ENCODE data around the gene TMEM39A. TPM values are rescaled to one million over a fixed set of nuclear protein-coding genes. Genes with fewer than 3 reads are reported as not detected.
A peak's percentile ranks its signal among the peaks of the same experiment; 100 is the strongest.

TMEM39A gene
- 65.9 and 66.0 TPM in 2 replicates for total RNA-seq (ENCODE audit: low replicate concordance)
- long read RNA-seq, full-length matches to known transcripts = 147 of 245 reads
- long read RNA-seq, partial matches to known transcripts = 31 of 245 reads
- long read RNA-seq, other reads (novel, unspliced or antisense) = 67 of 245 reads

DNA sequence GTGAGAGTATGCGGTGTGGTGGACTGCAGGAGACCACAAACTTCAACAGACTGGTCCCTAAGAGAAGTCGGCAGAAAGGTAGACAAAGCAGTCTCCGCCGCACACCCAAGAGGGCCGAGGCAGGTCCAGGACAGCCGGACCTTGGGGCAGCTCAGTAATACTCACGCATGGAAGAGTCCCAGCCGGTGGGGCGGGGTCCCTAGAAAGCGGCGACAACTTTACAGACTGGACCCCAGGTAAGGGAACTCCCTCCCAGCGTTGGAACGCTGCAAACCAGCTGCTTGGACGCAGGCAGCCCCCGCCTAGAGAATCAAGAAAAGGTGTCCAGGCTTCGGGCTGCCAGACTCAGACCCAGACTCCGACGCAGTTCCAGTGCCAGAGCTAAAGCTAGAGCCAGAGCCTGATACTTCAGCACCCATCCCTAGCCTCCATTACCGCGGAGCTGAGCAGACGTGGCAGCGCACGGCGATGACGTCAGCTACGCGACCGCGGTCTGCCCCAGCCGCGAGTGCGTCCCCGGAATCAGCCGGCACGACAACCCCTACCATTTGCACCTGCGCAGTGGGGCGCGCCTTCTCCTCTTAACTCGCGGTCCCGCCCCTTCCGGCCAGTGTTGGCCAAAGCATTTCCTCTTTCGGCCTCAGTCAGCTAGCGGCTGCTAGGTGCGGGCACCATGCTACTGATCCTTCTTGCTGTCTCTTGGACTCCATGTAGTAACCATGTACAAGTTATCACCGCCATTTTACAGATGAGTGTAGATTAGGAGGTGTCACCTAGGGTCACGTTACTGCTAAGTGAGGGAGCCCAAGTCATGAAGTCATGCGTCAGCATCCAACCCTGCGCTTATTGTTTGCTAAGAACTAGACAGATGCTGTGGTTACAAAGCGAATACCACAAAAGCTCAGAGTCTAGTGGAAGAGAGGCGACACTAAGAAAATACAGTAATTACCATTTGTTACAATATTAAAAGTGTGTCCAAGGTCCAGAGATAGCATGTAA is at the start of gene TMEM39A:
Gene TMEM39A, minus strand, starts transcription at position 445 of the 999 bp plus-strand sequence. CDS start 1,541 bp downstream, outside the sequence.
- H3K27me3 Mint-ChIP-seq = no peaks in the 10 kb centered on the region
- peak; percentile 49 for TF ChIP-seq CTCF (conservative IDR thresholded peaks at IDR 0.05)
- H3K4me3 Mint-ChIP-seq = peak within 1 kb of the TSS; percentile 99
- H3K27ac Mint-ChIP-seq = peak within 1 kb of the TSS; percentile 97
- no peaks in the 10 kb centered on the region for H3K9me3 Mint-ChIP-seq
- peaks cover 10% of the 10 kb centered on the region for H3K36me3 Mint-ChIP-seq
- peak; percentile 99 for DNase-seq (ENCODE audit: extremely low spot score, unreplicated experiment)
- peaks cover 16% of the 10 kb centered on the region for H3K4me1 Mint-ChIP-seq (ENCODE audit: unreplicated experiment)

GRCh38 chr3:119510690-119511089 is 47.3 kb upstream of the TMEM39A start:
- H3K36me3 Mint-ChIP-seq = peaks cover 45% of the 10 kb centered on the region
- no peak overlapping the region for H3K4me3 Mint-ChIP-seq

DNA sequence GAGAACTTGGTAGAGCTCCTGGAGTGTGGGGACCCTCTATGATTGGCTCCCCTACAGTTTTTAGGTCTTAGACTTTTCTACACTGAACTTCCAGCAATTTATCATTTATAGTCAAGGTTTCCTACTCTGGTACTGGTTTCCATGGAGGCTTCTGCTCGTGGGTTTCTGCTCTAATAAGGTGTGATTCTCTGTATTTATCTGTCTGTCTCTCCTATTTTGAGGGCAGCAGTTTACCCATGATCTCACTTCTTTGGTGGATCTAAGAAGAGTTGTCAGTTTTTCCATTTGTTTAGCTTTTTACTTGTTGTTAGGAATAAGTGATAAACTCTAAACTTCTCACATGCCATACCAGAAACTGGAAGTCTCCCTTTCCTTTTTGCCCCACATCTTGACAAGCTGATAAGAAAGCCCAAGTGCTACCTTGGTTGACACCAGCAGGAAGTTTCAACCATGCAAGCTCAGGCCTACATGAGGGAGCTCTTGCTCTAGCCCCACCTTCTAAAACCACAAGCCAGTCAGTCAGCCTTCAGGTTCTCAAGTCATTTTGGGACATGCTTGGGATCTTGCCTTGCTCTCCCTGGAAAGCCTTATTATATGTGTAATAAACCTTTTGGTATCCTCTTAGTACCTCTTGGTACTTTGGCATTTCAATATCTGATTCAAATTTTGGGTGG is 44.9 kb upstream of the TMEM39A start:
- H3K27ac Mint-ChIP-seq = no peak overlapping the region
- H3K36me3 Mint-ChIP-seq = peaks cover 40% of the 10 kb centered on the region
- no peaks in the 10 kb centered on the region for H3K4me1 Mint-ChIP-seq (ENCODE audit: unreplicated experiment)
- H3K4me3 Mint-ChIP-seq = no peak overlapping the region
- no peak for DNase-seq (ENCODE audit: extremely low spot score, unreplicated experiment)
- H3K27me3 Mint-ChIP-seq = no peaks in the 10 kb centered on the region
- H3K9me3 Mint-ChIP-seq = no peaks in the 10 kb centered on the region
- no peak for TF ChIP-seq CTCF (conservative IDR thresholded peaks at IDR 0.05)

More at GRCh38 chr3:119510690-119511089, 47.3 kb upstream of the TMEM39A start:
- TF ChIP-seq CTCF (conservative IDR thresholded peaks at IDR 0.05) = no peak
- no peaks in the 10 kb centered on the region for H3K4me1 Mint-ChIP-seq (ENCODE audit: unreplicated experiment)
- no peak for DNase-seq (ENCODE audit: extremely low spot score, unreplicated experiment)
- H3K27me3 Mint-ChIP-seq = no peaks in the 10 kb centered on the region
- no peak overlapping the region for H3K27ac Mint-ChIP-seq
- H3K9me3 Mint-ChIP-seq = no peaks in the 10 kb centered on the region

- Mint-ChIP-seq H3K4me3 (no peak overlapping the region), H3K9me3 (no peaks in the 10 kb centered on the region), H3K27me3 (no peaks in the 10 kb centered on the region), H3K4me1 (ENCODE audit: unreplicated experiment) (no peaks in the 10 kb centered on the region), H3K27ac (no peak overlapping the region), H3K36me3 (peaks cover 34% of the 10 kb centered on the region)
- no peak for DNase-seq (ENCODE audit: extremely low spot score, unreplicated experiment)
- TF ChIP-seq CTCF (conservative IDR thresholded peaks at IDR 0.05) = no peak
Observed at GRCh38 chr3:119507404-119507803, 44.0 kb upstream of the TMEM39A start.

DNA sequence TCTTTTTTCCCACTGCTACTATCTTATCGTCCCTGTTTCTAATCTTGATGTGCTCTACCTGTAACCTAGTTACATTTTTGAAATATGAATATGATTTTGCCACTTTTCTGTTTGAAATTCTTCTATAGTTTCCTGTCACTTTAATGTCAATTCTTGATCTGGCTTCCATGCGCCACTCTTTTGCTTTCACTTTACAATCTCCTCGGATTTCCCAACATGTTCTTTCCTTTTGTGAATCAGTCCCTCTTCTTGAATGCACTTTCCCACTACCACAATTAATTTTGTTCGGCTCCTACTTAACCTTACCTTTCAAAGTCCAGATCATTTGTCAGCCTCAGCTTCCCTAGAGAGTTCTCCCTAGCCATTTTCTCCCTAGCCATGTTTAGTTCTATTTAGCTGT is 43.2 kb upstream of the TMEM39A start:
- no peak for TF ChIP-seq CTCF (conservative IDR thresholded peaks at IDR 0.05)
- Mint-ChIP-seq H3K27me3 (no peaks in the 10 kb centered on the region), H3K4me3 (no peak overlapping the region), H3K9me3 (no peaks in the 10 kb centered on the region), H3K36me3 (peaks cover 34% of the 10 kb centered on the region), H3K27ac (no peak overlapping the region), H3K4me1 (ENCODE audit: unreplicated experiment) (no peaks in the 10 kb centered on the region)
- no peak for DNase-seq (ENCODE audit: extremely low spot score, unreplicated experiment)
